Esophagus mucosa (tissue), 1 donor: Measurements from ENCODE around the gene CA12. TPM values are rescaled to one million over a fixed set of nuclear protein-coding genes. Genes with fewer than 3 reads are reported as not detected.
"Not testable (repeated sequence)": the region's sequence is repeated elsewhere in the genome, so short reads cannot be mapped to it uniquely, and the experiment has no call there.

Experiments
- ATAC-seq: fragments of 200-7000 bp; cut with Tn5 transposase; one replicate; pipeline ENCODE4 v1.9.1; 2020
- total RNA-seq: library from RNA; stranded (reverse); gene quantifications from one replicate; pipeline ENCODE4 v1.2.4, GENCODE V29; 2023
- donor health status: DM: yes; HTN: yes; CAD: no.

The CA12 gene
- total RNA-seq, 1 donor from 2014 or later, result 138 TPM

DNA sequence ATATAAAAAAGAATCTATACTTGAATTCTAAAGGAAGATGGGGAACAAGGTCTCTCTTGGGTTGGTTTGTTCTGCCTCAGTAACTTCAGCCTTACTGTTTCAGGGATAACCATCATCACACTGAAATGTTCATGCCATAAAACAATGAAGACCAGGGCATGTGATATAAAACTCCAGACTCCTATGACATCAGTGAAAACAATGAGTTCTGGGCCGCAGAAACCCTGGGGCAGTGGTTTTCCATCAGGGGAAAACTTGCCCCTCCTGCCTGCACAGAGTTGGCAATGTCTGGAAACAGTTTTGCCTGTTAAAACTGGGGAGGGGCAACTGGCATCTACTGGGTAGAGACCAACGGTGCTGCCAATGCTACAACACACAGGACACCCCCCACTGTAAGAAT is 46.8 kb downstream of the CA12 start:
- ATAC-seq, result no peak

DNA sequence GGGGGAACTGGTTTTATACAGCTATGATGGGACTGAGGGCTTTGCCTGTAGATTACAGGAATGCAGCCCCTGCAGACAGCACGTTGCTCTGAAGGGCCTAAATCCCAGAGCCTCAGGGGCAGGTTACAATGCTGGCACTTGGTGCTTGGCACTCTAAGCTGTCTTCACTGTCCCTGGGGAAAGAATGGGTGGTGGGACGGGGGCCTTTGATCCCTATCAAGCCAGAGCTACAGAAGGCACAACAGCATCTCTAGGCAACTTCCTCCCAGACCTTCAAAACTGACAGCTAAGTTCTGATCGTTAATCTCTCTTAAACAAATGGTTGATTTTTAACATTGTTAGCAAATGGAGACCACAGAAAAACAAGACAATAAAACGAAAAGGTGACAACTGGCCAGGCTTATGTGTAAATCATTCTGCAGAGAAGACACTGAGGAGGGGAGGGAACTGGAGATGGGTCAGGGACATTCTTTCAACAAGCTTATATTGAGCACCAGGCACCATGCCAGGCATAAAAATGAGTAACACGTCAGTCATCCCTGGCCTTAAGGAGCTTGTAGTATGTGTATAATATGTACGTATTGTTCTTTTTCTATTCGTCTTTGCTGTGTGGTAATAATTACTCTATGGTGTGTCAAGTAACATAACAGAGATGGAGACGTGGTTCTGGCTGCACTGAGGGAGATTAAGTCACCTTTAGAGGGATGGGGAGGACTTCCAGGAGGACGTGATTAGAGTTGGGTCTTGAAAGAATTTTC is 49.1 kb downstream of the CA12 start:
- ATAC-seq, result peak; percentile 82

DNA sequence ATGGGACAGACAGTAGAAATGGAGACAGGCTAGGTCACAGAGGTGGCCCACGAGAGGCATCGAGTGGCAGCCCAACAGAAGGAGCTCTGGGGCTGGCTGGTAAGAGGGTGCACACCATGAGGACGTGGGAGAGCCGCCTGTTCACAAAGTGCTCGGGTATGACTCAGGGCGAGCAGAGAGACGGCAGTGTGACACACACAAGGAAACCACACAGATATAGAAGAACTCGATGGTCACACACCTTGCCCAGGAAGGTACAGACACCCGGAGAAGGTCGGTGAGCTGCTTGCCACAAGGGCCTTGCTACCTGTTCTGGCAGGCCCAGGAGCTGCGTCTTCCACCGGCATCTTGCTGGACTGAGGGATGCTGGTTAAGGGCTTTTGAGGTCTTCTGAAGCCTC is 50.2 kb downstream of the CA12 start:
- ATAC-seq, result peak; percentile 84

DNA sequence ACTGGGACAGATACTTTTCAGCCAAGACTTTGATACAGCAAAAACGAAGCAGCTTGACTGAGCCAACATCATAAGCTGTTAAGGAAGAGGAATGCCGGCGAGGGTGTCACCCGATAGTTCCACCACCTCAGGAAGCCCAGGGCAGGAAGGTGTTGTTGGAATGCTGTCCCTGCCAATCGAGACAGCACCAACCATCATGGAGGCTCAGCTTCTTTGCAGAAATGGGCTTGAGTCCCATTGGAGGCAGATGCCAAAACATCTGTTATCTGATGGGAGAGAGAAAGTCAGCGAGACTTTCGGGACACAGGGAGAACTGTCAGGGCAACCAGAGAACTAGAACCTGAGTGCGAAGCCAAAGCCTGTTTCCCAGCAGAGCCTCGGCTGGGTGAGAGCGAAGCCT is 50.7 kb downstream of the CA12 start:
- no peak for ATAC-seq

DNA sequence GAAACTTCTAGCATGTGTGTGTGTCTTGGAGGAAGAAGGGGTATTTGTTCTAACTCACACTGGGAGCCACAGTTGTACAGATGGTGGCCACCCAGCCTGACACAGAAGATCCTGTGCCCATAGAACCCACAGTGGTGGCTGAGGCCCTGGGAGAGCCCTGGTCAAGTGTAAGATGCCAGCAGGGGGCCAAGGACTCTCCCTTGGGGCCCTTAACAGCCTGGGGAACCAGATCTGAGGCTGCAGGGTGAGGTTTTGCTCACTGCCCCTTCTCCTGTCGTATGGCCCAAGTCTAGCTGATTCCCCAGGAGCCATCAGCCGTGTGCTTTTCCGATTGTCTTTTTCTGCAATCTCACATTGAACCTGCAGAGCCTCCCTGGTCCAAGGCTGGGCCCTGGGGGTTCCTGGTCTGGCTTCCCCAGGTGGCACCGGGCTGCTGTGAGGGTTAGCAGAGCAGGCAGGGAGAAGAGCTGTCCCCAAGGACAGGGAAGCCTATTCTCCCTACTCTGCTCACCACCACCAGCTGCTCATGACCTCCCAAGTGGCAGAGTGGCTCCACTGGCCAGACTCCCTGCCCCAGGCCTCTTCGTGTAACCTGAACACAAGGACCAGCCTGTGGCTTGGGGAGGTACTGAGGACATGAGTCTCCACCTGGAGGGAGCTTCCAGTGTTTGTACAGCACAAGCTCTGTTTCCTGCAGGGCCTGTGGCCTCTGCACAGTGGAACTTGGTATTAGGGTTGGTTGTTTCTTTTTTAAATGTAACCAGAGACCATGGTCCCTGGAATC is 51.9 kb downstream of the CA12 start:
- no peak for ATAC-seq

DNA sequence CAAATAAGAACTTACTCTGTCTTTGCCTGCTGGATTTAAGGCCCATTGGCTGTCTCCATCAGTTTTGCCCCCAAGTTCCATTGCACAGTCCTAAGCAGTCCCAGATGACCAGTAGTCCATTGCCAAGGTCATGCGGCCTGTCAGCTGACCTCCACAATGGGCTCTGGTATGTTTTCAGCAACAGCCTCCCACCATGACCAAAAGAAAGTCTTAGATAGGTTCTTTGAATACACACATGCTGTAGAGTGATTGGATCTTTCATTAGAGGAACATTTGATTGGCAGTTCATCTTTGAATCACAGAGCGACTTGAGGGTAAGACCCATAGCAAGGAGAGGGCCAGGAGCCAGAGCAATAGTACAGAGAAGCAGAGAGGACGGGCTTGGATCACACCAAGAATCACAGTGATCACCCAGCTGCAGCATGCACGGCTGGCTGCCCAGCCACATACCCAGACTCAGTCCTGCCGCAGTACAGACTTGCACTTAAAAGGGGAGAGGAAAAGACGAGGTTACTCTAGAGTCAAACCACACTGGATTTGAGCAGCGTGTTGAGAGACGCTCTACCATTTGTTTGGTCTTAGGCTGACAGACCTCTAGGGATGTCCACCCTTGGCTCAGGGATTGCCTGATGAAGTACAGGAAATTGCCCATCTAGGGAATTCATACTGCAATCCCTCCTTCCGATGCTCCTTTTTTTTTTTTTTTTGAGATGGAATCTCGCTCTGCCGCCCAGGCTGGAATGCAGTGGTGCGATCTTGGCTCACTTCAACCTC is 53.8 kb downstream of the CA12 start:
- no peak for ATAC-seq

DNA sequence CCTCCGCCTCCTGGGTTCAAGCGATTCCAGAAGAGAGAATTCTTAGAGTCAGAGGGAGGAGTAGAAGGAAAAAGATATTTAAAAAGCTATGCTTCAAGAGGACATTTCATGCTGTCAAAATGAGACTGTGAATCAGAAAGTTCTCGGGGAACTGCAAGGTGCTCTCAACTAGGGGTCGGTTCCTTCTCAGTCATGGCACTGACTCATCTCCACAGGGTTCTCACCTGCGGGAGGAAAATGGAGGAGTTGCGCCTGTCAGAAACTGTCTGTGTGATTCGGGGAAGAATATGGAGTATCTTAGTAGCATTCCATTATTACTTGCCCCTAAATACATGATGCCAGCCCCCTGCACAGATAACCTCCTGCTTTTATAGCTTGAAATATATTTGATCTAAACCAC is 56.9 kb downstream of the CA12 start:
- ATAC-seq, result no peak

DNA sequence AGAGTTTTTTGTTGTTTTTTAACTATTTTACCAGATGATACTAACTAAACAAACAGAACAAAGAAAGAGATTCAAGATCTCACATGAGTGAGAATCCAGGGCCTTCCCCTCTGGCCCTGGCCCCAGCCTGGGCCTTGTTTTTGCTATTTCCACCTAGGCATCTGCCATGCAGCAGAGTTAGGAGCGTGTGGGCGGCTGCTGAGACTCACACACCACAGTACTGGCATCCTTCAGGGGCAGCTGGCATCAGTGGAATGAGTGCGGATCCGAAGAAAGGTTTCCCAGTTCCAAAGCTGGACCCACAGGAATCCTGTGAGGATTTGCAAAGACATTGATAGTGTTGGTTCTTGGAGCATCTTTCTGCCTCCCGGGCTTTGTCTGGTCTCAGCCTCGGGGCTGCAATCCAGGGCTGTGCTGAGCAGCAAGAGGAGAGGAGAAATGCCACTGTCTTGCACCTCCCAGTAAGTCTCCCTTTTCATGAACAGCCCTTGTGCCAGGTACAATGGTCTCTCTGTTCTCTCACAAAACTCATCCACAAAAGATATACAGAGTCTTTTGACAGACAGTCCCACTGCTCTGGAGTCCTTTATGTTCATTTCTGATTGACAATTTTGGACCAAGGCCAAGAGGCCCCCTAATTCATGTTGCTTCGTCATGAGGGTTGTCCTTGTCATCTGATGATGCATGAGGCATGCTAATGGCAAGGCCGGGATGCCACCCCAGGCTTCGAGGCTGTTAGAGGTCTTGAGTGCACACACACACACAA is 57.7 kb downstream of the CA12 start:
- ATAC-seq, result no peak

DNA sequence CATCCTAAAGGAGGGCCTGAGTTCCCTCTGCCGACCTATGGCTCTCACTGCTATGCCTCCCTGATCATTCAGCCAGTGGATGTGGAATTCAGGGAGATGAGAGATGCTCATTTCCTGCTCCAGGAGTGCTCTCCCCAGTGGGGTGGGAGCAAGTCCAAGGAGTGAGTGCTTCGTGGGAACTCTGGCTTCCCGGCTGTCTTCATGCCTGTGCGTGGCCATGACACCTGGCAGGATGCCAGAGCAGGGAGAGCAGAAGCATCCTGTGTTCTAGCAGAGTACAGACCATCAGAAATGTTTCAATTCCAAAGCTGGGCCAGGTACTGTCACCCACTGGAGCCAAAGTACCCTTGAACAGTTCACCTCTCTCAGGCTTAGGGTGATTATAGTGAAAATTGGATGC is 59.1 kb downstream of the CA12 start:
- peak; percentile 4 for ATAC-seq

DNA sequence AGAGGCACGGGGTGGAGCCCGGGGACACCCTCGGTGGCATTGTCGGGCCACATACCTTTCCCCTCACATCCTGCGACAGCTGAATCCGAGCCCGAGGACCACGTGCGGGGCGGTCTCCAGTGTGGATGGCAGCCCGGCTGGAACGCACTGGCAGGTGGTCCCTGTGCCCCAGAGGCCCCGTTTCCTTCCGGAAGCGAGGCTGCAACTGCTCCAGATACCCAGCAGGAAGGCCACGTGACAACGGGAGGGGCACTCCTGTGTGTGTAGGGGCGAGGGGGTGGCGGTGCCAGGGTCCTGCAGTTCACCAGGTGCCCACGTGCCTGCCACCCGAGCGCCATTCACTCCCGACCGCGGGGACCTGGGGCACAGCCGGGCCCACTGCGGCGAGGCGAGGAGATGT is 60.2 kb downstream of the CA12 start:
- ATAC-seq, result peak; percentile 22

DNA sequence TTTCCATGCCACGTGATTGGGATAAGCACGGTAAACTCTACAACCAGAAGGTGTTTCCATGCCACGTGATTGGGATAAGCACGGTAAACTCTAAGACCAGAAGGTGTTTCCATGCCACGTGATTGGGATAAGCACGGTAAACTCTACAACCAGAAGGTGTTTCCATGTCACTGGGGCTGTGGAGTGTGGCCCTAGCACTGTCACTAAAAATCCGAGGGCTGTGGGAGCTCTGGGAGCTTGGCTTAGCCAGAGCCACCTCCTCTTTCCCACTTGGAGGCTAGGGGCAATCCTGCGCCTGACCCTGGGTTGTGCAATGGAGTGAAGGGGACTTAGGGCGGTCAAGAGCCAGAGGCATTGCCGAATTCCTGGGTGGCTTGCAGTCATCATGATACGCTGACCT is 60.7 kb downstream of the CA12 start:
- ATAC-seq, result peak; percentile 14

DNA sequence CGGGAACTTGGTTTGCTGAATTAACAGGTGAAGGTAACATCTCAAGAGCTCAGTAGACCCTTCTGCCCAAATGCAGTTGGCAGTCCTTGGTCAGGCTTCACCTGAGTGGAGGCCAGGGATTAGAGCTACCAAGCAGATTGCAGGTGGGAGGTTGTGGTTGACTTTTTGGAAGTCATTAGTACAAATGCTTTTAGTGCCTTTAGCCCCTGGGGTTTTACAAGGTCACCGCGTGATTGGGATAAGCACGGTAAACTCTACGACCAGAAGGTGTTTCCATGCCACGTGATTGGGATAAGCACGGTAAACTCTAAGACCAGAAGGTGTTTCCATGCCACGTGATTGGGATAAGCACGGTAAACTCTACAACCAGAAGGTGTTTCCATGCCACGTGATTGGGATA is 61.2 kb downstream of the CA12 start:
- not testable (repeated sequence) for ATAC-seq

DNA sequence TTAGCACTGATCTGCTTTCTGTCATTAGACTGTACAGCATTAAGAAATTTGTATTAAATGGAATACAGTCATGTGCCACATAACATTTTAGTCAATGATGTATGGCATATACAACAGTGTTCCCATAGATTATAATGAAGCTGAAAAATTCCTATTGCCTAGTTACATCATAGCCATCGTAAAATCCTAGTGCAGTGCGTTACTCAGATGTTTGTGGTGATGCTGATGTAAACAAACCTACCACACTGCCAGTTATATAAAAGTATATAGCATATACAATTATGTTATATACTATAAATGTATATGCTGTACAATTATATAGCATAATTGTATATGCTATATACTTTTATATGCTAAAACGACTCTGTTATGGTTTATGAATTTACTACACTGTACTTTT is 62.6 kb downstream of the CA12 start:
- ATAC-seq, result no peak

DNA sequence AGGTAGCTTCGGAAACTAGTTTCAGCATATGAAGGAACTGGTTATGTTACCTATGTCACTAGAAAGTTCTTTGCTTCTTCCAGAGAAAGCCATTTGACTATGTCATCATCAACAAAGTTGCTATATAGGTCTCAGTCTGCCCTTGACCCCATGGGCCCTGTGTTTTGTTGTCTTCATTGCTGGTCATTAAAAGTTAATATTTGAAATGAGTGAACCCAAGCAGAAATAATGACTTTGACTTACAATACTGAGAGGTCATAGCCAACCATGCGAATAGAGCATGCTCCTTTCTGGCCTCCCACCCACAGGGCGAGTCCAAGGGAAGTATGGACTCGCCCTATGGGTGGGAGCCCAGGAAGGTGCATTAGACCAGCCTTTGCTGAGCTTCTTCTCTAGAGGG is 63.3 kb downstream of the CA12 start:
- peak; percentile 19 for ATAC-seq

DNA sequence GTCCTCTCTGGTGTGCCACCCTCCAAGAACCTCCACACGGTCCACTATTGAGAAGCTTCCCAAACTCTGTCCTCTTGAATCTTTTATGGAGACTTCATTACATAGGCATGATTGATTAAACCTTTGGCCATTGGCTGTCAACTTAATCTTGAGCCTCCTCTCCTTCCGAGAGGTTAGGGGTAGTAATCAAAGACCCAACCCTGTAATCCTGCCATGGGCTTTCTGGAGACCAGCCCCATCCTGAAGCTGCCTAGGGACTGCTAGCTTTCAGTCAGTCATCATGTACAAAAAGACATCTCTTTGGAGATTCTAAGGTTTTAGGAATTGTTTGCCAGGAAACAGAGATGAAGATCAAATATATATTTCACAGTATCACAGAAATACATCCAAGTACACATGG is 67.2 kb downstream of the CA12 start:
- no peak for ATAC-seq

DNA sequence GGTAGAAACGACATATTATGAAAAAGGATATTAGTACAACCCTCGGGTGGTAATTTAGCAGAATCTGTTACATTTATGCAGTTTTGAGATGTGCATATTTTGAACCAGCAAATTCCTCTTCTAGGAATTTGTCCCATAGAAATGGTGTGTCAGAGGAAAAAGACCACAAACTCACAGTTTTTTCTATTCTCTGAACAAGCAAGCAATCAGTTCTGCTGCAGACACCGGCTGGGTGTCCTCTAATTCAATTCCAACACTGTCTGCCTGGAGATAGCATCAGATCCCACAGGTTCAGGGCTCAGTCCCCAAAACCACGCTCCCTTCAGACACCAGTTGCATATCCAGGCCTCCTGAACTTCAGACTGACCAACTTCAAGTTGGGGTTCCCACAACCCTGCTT is 67.8 kb downstream of the CA12 start:
- no peak for ATAC-seq

DNA sequence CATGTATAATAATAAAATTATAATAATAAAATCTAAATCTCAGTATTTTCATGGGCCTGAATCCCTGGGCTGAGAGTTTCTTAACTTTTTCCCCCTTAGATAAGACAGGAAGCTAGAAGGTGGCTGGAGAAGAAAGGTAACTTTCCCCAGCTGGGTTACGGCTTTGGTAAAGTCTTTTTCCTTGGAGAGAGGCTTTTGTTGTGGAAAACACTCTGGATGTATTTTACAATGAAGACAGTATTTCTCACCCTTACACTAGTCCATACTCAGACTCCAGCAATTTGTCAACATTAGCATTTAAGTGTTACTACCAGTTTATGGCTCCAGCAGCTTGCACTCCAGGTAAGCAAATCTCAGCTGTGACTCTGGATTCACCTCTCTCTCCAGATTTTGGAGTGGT is 69.4 kb downstream of the CA12 start:
- no peak for ATAC-seq

DNA sequence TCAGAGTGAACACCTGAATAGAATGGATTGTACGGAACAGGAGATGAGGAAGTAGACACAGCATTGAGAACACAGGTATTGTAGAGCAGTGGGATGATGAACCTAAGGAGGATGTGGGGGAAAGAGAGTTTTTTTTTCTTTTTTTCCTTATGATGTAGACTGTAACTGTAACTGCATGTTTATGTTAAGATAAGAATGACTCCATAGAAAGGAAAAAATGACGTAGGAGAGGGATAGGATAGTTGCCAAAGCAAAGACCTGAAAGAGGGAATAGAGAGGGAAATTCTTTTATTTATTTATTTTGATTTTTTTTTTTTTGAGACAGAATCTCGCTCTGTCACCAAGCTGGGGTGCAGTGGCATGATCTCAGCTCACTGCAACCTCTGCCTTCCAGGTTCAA is 71.0 kb downstream of the CA12 start:
- no peak for ATAC-seq

DNA sequence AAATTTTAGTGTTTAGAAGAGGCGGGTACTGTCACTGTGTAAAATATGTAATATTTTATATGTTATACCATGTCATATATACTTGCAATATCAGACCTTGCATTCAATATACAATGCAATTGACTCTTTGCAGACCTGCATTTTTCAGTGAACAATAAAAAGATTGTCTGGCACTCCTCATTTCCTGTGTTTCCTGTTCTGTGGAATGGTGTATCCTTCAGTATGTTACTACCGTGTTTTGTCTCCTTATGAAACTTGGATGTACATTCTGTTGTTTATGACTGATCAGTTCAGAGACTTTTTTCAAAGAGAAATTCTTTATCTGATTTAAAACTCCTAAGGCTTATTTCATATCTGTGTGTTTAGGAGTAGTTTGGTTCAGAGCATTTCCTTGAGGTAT is 72.7 kb downstream of the CA12 start:
- ATAC-seq, result peak; percentile 23

DNA sequence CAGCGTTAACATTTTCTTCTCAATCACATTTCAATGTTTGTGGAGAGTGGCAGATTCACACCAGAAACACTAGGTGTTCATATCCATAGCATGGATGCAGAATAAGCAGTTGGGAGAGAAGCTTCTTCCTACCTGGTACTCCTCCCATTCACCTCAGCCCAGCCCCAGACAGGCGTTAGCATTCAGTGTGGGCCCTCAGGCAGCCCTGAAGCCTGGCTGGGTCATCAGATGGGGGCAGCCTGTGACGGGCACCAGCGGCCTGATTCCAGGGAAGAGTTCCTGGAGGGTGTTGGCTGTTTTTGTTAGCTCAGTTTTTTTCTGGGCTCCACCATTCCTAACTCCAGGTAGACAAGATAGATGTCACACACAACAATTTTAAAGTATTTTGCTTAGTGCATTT is 73.2 kb downstream of the CA12 start:
- ATAC-seq, result peak; percentile 15

DNA sequence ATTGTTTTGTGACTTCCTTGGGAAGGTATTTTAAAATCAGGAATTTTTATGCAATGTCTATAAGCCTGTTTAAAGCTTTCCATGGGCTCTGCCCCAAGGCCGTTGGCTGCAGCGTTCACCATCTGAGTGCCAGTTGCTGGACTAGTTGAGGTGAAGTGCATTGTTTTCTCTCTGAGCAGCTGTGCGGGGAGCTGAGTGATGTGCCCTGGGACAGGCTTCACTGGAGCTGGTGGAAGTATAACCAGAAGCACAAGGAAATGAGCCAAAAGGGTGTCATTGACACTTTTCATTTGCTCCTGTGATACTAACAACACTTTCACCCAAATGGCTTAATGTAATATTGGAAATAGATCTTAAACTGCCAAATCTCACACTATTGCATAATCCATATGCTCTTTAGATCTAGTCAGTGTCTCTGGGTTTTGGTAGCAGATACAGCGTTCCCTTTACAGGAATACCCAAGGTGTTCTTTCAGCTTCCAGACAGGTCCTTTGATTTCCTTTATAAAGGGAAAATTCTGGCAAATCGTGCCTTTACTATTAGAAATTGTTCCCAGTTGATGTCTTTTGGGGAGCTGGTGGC is 75.1 kb downstream of the CA12 start:
- ATAC-seq, result peak; percentile 50

DNA sequence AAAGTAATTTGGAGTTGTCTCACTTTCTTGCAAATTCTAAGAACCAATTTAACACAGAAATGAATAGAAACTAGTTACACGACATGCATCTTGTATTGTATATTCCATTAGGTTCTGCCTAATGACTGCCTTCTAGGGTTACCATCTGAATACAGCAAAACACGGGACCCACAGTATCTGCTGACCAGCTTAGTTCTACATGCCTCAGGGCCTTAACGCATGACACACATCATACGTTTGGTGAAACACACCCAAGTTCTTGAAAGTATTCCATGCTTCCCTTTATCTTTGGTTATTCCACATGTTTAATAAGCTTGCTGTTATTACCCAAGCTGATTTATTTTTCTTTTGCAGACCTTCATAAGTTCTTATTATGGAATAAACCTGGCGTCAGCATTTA is 76.4 kb downstream of the CA12 start:
- ATAC-seq, result no peak
